Stimulated activated CD4-positive, alpha-beta T cell treated with anti-CD3 and anti-CD28 coated beads, Interleukin-2, amount 100 ng/mL, for 48 hours (primary cell): ENCODE data around the gene LIMD2.

Source experiments
- DNase-seq, 2 donors: peaks; one replicate each; pipeline ENCODE4 v3.0.0-alpha.2; 2020

LIMD2 gene

GRCh38 chr17:63679214-63679613 lies 20.7 kb downstream of the LIMD2 start:
- DNase-seq = no peak

GRCh38 chr17:63676584-63676983 lies 23.3 kb downstream of the LIMD2 start:
- no peak for DNase-seq

- no peak for DNase-seq
Measured at GRCh38 chr17:63675607-63676546, 24.0 kb downstream of the LIMD2 start.

GRCh38 chr17:63675231-63675606 lies 24.7 kb downstream of the LIMD2 start:
- no peak for DNase-seq

- DNase-seq = no peak
Measured at GRCh38 chr17:63672856-63673255, 27.1 kb downstream of the LIMD2 start.

- DNase-seq = no peak
Measured at GRCh38 chr17:63665527-63666214, 34.3 kb downstream of the LIMD2 start.

GRCh38 chr17:63659850-63660249 lies 40.1 kb downstream of the LIMD2 start:
- no peak for DNase-seq

GRCh38 chr17:63658366-63658765 lies 41.6 kb downstream of the LIMD2 start:
- DNase-seq = no peak

GRCh38 chr17:63657786-63658185 lies 42.1 kb downstream of the LIMD2 start:
- DNase-seq = no peak

- DNase-seq = no peak
Measured at GRCh38 chr17:63653050-63653449, 46.9 kb downstream of the LIMD2 start.

- no peak for DNase-seq
Measured at GRCh38 chr17:63652106-63652505, 47.8 kb downstream of the LIMD2 start.

GRCh38 chr17:63649813-63650212 lies 50.1 kb downstream of the LIMD2 start:
- DNase-seq = no peak

- DNase-seq = no peak
Measured at GRCh38 chr17:63647936-63648335, 52.0 kb downstream of the LIMD2 start.

- DNase-seq = no peak
Measured at GRCh38 chr17:63647065-63647725, 52.7 kb downstream of the LIMD2 start.

- DNase-seq = no peak
Measured at GRCh38 chr17:63646488-63646806, 53.5 kb downstream of the LIMD2 start.
